Prostate gland (tissue), 2 donors: ENCODE data around the gene ATP12A. TPM values are rescaled to one million over a fixed set of nuclear protein-coding genes. Genes with fewer than 3 reads are reported as not detected.

ENCODE experiments used
- DNase-seq: peaks from one replicate; pipeline ENCODE4 v3.0.0-alpha.2; 2019; ENCODE audit warnings: low spot score
- H3K27ac ChIP-seq, 2 donors: fragments of 200-600 bp; sonication (generic); 2 replicates each; pipeline ENCODE4 v1.5.1; 2017 to 2019
- H3K27me3 ChIP-seq: fragments of 200-600 bp; sonication (generic); replicated peaks from 2 replicates; pipeline ENCODE4 v1.5.1; 2019; ENCODE audit not compliant: insufficient read depth
- H3K36me3 ChIP-seq, 2 donors: fragments of 200-600 bp; sonication (generic); 1 replicate in 1 of 2; 2 replicates in 1 of 2; pipeline versions ENCODE4 v1.5.1 to v1.8.1; 2017 to 2019
- H3K4me1 ChIP-seq: fragments of 200-600 bp; sonication (generic); replicated peaks from 2 replicates; pipeline ENCODE4 v1.5.1; 2019
- H3K4me3 ChIP-seq, 2 donors: fragments of 200-600 bp; sonication (generic); 2 replicates each; pipeline ENCODE4 v1.5.1; 2017 to 2019
- H3K9me3 ChIP-seq: fragments of 200-600 bp; sonication (generic); 2 replicates; pipeline ENCODE4 v1.5.1; 2017
- POLR2A ChIP-seq: fragments of 450-650 bp; IDR thresholded peaks from one replicate; pipeline ENCODE4 v1.6.1; 2016; ENCODE audit warnings: antibody characterized with exemption, mild to moderate bottlenecking
- POLR2AphosphoS5 ChIP-seq: sonication (generic); formaldehyde crosslinking; IDR thresholded peaks from one replicate; pipeline ENCODE4 v1.6.1; 2017; ENCODE audit warnings: antibody characterized with exemption
- WGBS: methylation state at CpG from one replicate; pipeline ENCODE4 v1.1.5; 2018; 5-methylcytosine and 5-hydroxymethylcytosine counted together
- intact Hi-C: fragments of 100-400 bp; cut with DNase I; formaldehyde crosslinking; loops from one replicate; pipeline ENCODE4 v1.14.2; 2022
- total RNA-seq, 2 donors: library from RNA; depleted of rRNA; stranded (reverse); fragments of >200 nt; gene quantifications; one replicate each; pipeline ENCODE4 v1.1.0, GENCODE V29; 2016
- TF ChIP-seq, protein P1 (sequence below), 4 experiments: fragments of 200-600 bp in 2 of 4; fragments of 450-650 bp in 2 of 4; sonication (generic) in 2 of 4; IDR thresholded peaks; 1 replicate in 3 of 4; 2 replicates in 1 of 4; pipeline ENCODE4 v1.5.1; 2016 to 2019; ENCODE audit warnings: antibody characterized with exemption in 4 of 4, mild to moderate bottlenecking in 2 of 4, moderate library complexity in 2 of 4

The ATP12A gene
- total RNA-seq, 2 donors from 2014 or later, result 0.09 to 0.91 TPM

DNA sequence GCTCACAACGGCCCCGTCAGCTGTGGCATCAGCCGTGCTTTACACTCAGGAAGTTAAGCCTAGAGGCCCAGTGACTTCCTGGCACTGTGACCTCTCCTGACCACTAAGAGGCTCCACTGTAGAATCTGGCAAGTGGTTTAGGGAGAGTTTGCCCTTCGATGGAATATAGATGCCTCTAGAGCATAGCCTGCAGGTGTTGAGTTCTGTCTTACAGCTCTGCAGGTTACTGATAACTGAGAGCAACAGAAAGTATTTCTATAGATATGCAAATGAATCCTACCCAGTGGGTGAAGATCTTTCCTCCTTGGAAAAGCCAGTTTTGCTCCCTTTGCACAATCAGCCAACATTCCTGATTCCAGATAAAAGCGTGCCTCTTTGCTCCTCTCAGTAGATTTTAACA lies 35.8 kb downstream of the ATP12A start:
- H3K4me3 ChIP-seq, result no peak overlapping the region
- no peaks in the 10 kb centered on the region for H3K27me3 ChIP-seq
- no peak for DNase-seq
- WGBS, result 43% methylated on average over 5 of the region's 5 CpGs
- no peaks in the 10 kb centered on the region for H3K36me3 ChIP-seq
- no peaks in the 10 kb centered on the region for H3K4me1 ChIP-seq
- H3K27ac ChIP-seq, result no peak overlapping the region
- no peaks in the 10 kb centered on the region for H3K9me3 ChIP-seq
- TF ChIP-seq POLR2A (no peak), POLR2AphosphoS5 (no peak)
- TF ChIP-seq, protein P1, sequence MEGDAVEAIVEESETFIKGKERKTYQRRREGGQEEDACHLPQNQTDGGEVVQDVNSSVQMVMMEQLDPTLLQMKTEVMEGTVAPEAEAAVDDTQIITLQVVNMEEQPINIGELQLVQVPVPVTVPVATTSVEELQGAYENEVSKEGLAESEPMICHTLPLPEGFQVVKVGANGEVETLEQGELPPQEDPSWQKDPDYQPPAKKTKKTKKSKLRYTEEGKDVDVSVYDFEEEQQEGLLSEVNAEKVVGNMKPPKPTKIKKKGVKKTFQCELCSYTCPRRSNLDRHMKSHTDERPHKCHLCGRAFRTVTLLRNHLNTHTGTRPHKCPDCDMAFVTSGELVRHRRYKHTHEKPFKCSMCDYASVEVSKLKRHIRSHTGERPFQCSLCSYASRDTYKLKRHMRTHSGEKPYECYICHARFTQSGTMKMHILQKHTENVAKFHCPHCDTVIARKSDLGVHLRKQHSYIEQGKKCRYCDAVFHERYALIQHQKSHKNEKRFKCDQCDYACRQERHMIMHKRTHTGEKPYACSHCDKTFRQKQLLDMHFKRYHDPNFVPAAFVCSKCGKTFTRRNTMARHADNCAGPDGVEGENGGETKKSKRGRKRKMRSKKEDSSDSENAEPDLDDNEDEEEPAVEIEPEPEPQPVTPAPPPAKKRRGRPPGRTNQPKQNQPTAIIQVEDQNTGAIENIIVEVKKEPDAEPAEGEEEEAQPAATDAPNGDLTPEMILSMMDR (IDR thresholded peaks at IDR 0.05), result no peak
- intact Hi-C loops, result no loop called here

DNA sequence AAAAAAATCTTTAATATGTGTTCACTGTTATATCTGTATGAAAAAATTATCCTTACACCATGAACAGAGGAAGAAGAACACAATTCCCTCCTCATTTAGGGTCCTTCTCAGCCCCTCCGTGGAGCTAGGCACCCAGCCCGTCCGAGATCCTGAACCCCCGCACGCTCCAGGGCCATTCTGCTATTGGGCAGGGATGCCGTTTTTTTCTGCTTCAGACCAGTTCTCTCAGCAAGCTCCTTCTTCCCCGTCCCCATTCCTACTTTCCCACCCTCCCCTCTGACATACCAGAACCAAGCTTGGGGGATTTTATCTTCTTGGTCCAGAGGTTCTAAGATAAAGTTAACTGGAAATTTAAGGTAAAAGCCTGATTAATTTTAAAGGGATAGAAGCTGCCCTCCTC lies 36.2 kb downstream of the ATP12A start:
- no peaks in the 10 kb centered on the region for H3K9me3 ChIP-seq
- no peaks in the 10 kb centered on the region for H3K27me3 ChIP-seq
- no peak for DNase-seq
- H3K27ac ChIP-seq, result no peak overlapping the region
- intact Hi-C loops, result no loop called here
- no peaks in the 10 kb centered on the region for H3K4me1 ChIP-seq
- TF ChIP-seq POLR2A, result no peak
- no peak for TF ChIP-seq POLR2AphosphoS5
- TF ChIP-seq, protein P1 (IDR thresholded peaks at IDR 0.05), result no peak
- no peak overlapping the region for H3K4me3 ChIP-seq
- no peaks in the 10 kb centered on the region for H3K36me3 ChIP-seq
- 39% methylated on average over 7 of the region's 7 CpGs for WGBS

DNA sequence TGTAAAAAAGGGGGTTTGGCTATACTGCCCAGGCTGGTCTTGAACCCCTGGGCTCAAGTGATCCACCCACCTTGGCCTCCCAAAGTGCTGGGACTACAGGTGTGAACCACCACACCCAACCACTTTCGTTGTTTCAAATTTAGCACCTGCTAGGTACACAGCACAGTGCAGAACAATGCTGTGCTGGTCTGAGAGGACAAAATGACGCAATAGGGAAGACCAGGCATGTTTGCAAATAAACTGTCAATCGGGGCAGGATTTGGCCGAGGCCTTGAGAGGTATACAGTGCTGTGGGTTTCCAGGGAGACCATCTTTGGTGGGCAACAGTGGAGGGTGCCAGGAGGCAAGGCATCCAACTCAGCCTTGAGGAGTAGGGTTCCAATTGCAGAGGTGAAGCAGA lies 37.0 kb downstream of the ATP12A start:
- 67% methylated on average over 4 of the region's 4 CpGs for WGBS
- TF ChIP-seq, protein P1 (IDR thresholded peaks at IDR 0.05), result no peak
- TF ChIP-seq POLR2A (no peak), POLR2AphosphoS5 (no peak)
- Histone ChIP-seq H3K27me3 (no peaks in the 10 kb centered on the region), H3K9me3 (no peaks in the 10 kb centered on the region), H3K4me3 (no peak overlapping the region), H3K36me3 (no peaks in the 10 kb centered on the region), H3K27ac (no peak overlapping the region), H3K4me1 (no peaks in the 10 kb centered on the region)
- no peak for DNase-seq
- intact Hi-C loops, result no loop called here

DNA sequence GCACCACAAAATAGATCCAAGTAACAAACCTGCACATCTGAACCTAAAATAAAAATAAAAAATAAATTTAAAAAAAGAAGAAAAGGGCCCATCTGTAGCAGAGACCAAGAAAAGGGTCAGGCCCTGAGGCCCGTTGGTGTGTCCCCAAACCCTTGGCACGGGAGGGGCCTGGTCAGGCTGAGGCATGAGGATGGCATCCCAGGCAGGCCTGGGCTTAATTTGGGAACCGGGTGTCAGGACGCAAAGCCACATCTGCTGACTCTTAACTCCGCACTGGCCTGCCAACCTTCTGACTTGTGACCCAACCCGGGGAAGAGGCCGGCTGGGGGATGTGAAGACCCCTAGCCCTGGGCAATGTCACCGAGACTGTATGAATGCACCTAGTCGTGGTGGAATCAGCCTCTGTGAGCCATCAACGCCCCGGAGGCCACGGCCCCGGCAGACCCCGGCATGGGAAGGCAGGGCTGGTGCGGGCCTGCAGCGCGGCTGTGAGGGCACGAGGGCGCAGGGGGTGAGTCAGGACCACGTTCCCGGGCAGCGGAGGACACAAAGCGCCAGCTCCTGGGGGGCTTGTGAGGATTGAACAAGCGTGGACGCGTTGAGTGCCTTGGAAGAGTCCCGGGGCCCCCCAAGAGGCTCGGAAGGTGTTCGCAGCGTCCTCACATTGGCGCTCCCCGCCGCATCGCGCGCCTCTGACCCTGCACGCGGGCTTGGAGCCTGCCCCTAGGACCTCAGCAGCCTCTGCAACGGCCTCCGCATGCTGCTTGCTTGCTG lies 38.2 kb downstream of the ATP12A start:
- Histone ChIP-seq H3K4me3 (no peak overlapping the region), H3K4me1 (no peaks in the 10 kb centered on the region), H3K27me3 (no peaks in the 10 kb centered on the region), H3K27ac (no peak overlapping the region), H3K36me3 (no peaks in the 10 kb centered on the region), H3K9me3 (no peaks in the 10 kb centered on the region)
- no peak for DNase-seq
- TF ChIP-seq, protein P1 (IDR thresholded peaks at IDR 0.05), result no peak
- TF ChIP-seq POLR2AphosphoS5 (no peak), POLR2A (no peak)
- intact Hi-C loops, result no loop called here
- 86% methylated on average over 40 of the region's 40 CpGs for WGBS

DNA sequence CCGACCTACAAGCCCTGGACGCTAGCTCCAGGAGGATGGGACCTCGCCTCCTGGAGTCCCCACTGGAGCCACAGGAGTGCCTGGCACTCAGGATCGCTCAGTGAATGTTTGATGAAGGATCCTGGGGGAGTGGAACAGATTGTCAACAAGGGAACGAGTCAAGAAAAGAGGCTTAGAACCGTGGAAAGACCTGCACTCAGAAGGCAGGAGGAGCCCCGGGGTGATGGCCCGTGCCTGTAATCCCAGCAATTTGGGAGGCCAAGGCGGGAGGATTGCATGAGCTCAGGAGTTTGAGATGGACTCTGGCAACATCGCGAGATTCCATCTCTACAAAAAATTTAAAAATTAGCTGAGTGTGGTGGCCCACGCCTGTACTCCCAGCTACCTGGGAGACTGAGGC lies 38.9 kb downstream of the ATP12A start:
- no peak for DNase-seq

More for the DNA sequence above, 38.9 kb downstream of the ATP12A start:
- Histone ChIP-seq H3K36me3 (no peaks in the 10 kb centered on the region), H3K4me1 (no peaks in the 10 kb centered on the region), H3K27me3 (no peaks in the 10 kb centered on the region), H3K27ac (no peak overlapping the region), H3K9me3 (no peaks in the 10 kb centered on the region), H3K4me3 (no peak overlapping the region)
- intact Hi-C loops, result no loop called here
- WGBS, result 91% methylated on average over 12 of the region's 12 CpGs
- TF ChIP-seq POLR2AphosphoS5, result no peak
- TF ChIP-seq, protein P1 (IDR thresholded peaks at IDR 0.05), result no peak
- TF ChIP-seq POLR2A, result no peak
